ENCODE data around the gene LBX1.

LBX1 gene

GRCh38 chr10:101228966-101229265, 347 bp downstream of the LBX1 start:
- Histone ChIP-seq H3K4me2 (ENCODE audit: insufficient read depth, low read length) (no peak overlapping the region), H3K4me3 (ENCODE audit: low read depth in 1 of 2, low read length in 2 of 2) (no peak overlapping the region), H2AFZ (ENCODE audit: low read depth, low read length) (no peak overlapping the region), H3K27ac (ENCODE audit: low read length) (no peak overlapping the region), H3K9ac (ENCODE audit: low read depth, low read length) (no peak overlapping the region), H3K79me2 (ENCODE audit: insufficient read depth, low read length) (no peaks in the 10 kb centered on the region), H3K27me3 (ENCODE audit: insufficient read depth, low read length, poor library complexity) (peaks cover 32% of the 10 kb centered on the region), H3K36me3 (ENCODE audit: insufficient read depth, low read length) (no peaks in the 10 kb centered on the region), H4K20me1 (ENCODE audit: insufficient read depth, low read length) (no peaks in the 10 kb centered on the region), H3K4me1 (ENCODE audit: insufficient read depth, low read length) (no peaks in the 10 kb centered on the region), H3K9me3 (ENCODE audit: insufficient read depth, low read length, severe bottlenecking) (no peaks in the 10 kb centered on the region)
- no peak for DNase-seq
- ATAC-seq (ENCODE audit: insufficient read depth, low read depth): no peak
- TF ChIP-seq CTCF (IDR thresholded peaks at IDR 0.05; ENCODE audit: borderline replicate concordance, extremely low read depth, low read length, poor library complexity, severe bottlenecking): no peak
- no peak for TF ChIP-seq EZH2 (IDR thresholded peaks at IDR 0.05; ENCODE audit: borderline replicate concordance, low read depth, low read length, severe bottlenecking)

- Histone ChIP-seq H3K4me1 (ENCODE audit: insufficient read depth, low read length) (no peaks in the 10 kb centered on the region), H2AFZ (ENCODE audit: low read depth, low read length) (no peak overlapping the region), H3K4me2 (ENCODE audit: insufficient read depth, low read length) (no peak overlapping the region), H4K20me1 (ENCODE audit: insufficient read depth, low read length) (no peaks in the 10 kb centered on the region), H3K27me3 (ENCODE audit: insufficient read depth, low read length, poor library complexity) (peaks cover 26% of the 10 kb centered on the region), H3K27ac (ENCODE audit: low read length) (no peak overlapping the region), H3K9me3 (ENCODE audit: insufficient read depth, low read length, severe bottlenecking) (no peaks in the 10 kb centered on the region), H3K36me3 (ENCODE audit: insufficient read depth, low read length) (no peaks in the 10 kb centered on the region), H3K4me3 (ENCODE audit: low read depth in 1 of 2, low read length in 2 of 2) (no peak overlapping the region), H3K79me2 (ENCODE audit: insufficient read depth, low read length) (no peaks in the 10 kb centered on the region), H3K9ac (ENCODE audit: low read depth, low read length) (no peak overlapping the region)
- no peak for ATAC-seq (ENCODE audit: insufficient read depth, low read depth)
- TF ChIP-seq EZH2 (IDR thresholded peaks at IDR 0.05; ENCODE audit: borderline replicate concordance, low read depth, low read length, severe bottlenecking) (no peak), CTCF (IDR thresholded peaks at IDR 0.05; ENCODE audit: borderline replicate concordance, extremely low read depth, low read length, poor library complexity, severe bottlenecking) (no peak)
- no peak for DNase-seq
Observed at GRCh38 chr10:101228153-101228965, 904 bp downstream of the LBX1 start.

- Histone ChIP-seq H3K27ac (ENCODE audit: low read length) (no peak overlapping the region), H3K27me3 (ENCODE audit: insufficient read depth, low read length, poor library complexity) (peaks cover 18% of the 10 kb centered on the region), H3K4me1 (ENCODE audit: insufficient read depth, low read length) (no peaks in the 10 kb centered on the region), H3K4me2 (ENCODE audit: insufficient read depth, low read length) (no peak overlapping the region), H3K36me3 (ENCODE audit: insufficient read depth, low read length) (no peaks in the 10 kb centered on the region), H4K20me1 (ENCODE audit: insufficient read depth, low read length) (no peaks in the 10 kb centered on the region), H3K79me2 (ENCODE audit: insufficient read depth, low read length) (no peaks in the 10 kb centered on the region), H3K9me3 (ENCODE audit: insufficient read depth, low read length, severe bottlenecking) (no peaks in the 10 kb centered on the region), H3K9ac (ENCODE audit: low read depth, low read length) (no peak overlapping the region), H3K4me3 (ENCODE audit: low read depth in 1 of 2, low read length in 2 of 2) (no peak overlapping the region), H2AFZ (ENCODE audit: low read depth, low read length) (no peak overlapping the region)
- ATAC-seq (ENCODE audit: insufficient read depth, low read depth) (no peak), DNase-seq (no peak)
- no peak for TF ChIP-seq EZH2 (IDR thresholded peaks at IDR 0.05; ENCODE audit: borderline replicate concordance, low read depth, low read length, severe bottlenecking)
- no peak for TF ChIP-seq CTCF (IDR thresholded peaks at IDR 0.05; ENCODE audit: borderline replicate concordance, extremely low read depth, low read length, poor library complexity, severe bottlenecking)
Observed at GRCh38 chr10:101227429-101228152, 1.7 kb downstream of the LBX1 start.
